ENCODE data around the gene C3orf52.

The C3orf52 gene

GRCh38 chr3:112085735-112086075, 484 bp upstream of the C3orf52 start:
- Histone ChIP-seq H3K4me1 (ENCODE audit: control insufficient read depth, insufficient read depth, low read length, poor library complexity, severe bottlenecking) (peaks cover 17% of the 10 kb centered on the region), H3K4me3 (ENCODE audit: insufficient read depth, low read depth, low read length, poor library complexity, severe bottlenecking) (peak overlapping the region; percentile 56), H3K27me3 (replicated peaks; ENCODE audit: control insufficient read depth, insufficient read depth, low read length, poor library complexity, severe bottlenecking) (no peaks in the 10 kb centered on the region), H3K27ac (ENCODE audit: insufficient read depth, low read length, poor library complexity, severe bottlenecking) (no peak overlapping the region), H3K36me3 (ENCODE audit: control insufficient read depth, insufficient read depth, low read length) (no peaks in the 10 kb centered on the region), H3K9me3 (ENCODE audit: control insufficient read depth, low read length) (no peaks in the 10 kb centered on the region)
- no peak for DNase-seq

DNA sequence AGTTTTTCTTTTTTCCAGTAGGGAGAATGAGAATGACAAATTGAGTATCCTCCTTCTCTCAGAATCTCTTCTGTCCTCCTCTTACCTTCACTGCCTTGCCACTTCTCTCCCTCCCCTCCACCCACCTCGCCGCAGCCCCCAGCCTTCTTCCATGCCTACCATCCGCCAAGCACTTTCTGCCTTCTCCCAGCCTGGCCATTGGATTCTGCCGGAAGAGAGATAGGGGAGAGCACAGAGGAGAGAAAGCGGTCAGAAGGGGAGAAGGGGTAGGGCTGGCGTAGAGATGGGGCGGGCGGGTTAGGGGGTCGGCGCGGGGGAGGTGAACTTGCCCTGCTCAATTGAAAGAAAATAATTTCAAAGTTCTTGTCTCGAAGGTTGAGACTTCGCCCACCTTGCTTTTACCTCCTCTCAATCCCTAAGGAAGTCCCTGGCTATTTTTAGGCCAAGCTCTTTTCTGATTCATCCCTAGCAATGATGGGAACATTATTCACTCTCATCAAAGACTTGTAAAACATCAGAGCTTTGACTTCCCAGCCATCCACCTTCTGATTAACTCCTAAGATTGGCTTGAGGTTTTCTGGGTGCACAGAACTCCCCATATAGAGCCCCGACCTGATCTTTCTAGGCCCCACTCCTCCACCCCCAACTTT, 811 bp downstream of the C3orf52 start:
- H3K9me3 ChIP-seq (ENCODE audit: control insufficient read depth, low read length): no peaks in the 10 kb centered on the region
- no peaks in the 10 kb centered on the region for H3K27me3 ChIP-seq (replicated peaks; ENCODE audit: control insufficient read depth, insufficient read depth, low read length, poor library complexity, severe bottlenecking)
- peak overlapping the region; percentile 56 for H3K4me3 ChIP-seq (ENCODE audit: insufficient read depth, low read depth, low read length, poor library complexity, severe bottlenecking)
- H3K4me1 ChIP-seq (ENCODE audit: control insufficient read depth, insufficient read depth, low read length, poor library complexity, severe bottlenecking): peaks cover 18% of the 10 kb centered on the region
- DNase-seq: no peak
- H3K36me3 ChIP-seq (ENCODE audit: control insufficient read depth, insufficient read depth, low read length): no peaks in the 10 kb centered on the region
- no peak overlapping the region for H3K27ac ChIP-seq (ENCODE audit: insufficient read depth, low read length, poor library complexity, severe bottlenecking)

DNA sequence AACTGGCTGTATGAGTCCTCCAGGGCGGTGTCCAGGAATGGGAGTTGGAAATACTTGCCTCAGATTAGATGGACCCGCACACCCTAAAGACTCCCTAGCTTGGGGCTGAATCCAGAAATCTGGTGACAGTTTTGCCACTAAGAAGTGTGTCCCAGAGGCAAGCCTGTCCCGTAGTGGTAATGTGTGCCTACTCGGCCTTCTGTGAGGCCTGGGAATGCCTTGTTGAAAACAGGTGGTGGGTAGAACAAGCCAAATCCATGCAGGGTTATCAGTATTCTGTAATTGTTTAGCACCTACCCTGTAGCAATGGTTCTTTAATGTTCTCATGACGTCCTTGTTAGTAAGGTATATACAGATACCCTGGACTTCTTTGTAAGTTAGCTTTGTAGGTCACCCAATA, 1.6 kb downstream of the C3orf52 start:
- no peak overlapping the region for H3K27ac ChIP-seq (ENCODE audit: insufficient read depth, low read length, poor library complexity, severe bottlenecking)
- no peak overlapping the region for H3K4me3 ChIP-seq (ENCODE audit: insufficient read depth, low read depth, low read length, poor library complexity, severe bottlenecking)
- no peaks in the 10 kb centered on the region for H3K9me3 ChIP-seq (ENCODE audit: control insufficient read depth, low read length)
- H3K36me3 ChIP-seq (ENCODE audit: control insufficient read depth, insufficient read depth, low read length): no peaks in the 10 kb centered on the region
- no peaks in the 10 kb centered on the region for H3K27me3 ChIP-seq (replicated peaks; ENCODE audit: control insufficient read depth, insufficient read depth, low read length, poor library complexity, severe bottlenecking)
- no peak for DNase-seq
- peaks cover 18% of the 10 kb centered on the region for H3K4me1 ChIP-seq (ENCODE audit: control insufficient read depth, insufficient read depth, low read length, poor library complexity, severe bottlenecking)

DNA sequence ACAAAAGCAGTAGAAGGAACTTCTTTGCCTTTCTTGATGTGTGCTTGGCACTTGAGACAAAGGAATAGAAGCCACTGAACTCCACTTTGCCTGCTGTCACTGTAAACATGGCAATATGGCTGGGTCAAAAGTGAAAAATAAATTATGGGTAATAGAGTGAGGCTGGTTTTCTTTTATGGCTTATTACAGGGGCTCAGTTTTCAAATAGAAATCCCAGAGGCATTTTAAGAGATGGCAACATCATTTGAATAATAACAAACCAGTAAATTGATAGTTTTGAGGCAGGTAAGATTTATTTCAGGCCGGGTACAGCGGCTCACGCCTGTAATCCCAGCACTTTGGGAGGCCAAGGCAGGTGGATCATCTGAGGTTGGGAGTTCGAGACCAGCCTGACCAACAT, 2.8 kb downstream of the C3orf52 start:
- H3K27me3 ChIP-seq (replicated peaks; ENCODE audit: control insufficient read depth, insufficient read depth, low read length, poor library complexity, severe bottlenecking): no peaks in the 10 kb centered on the region
- no peaks in the 10 kb centered on the region for H3K9me3 ChIP-seq (ENCODE audit: control insufficient read depth, low read length)
- DNase-seq: no peak
- peaks cover 18% of the 10 kb centered on the region for H3K4me1 ChIP-seq (ENCODE audit: control insufficient read depth, insufficient read depth, low read length, poor library complexity, severe bottlenecking)
- no peaks in the 10 kb centered on the region for H3K36me3 ChIP-seq (ENCODE audit: control insufficient read depth, insufficient read depth, low read length)
- H3K4me3 ChIP-seq (ENCODE audit: insufficient read depth, low read depth, low read length, poor library complexity, severe bottlenecking): no peak overlapping the region
- H3K27ac ChIP-seq (ENCODE audit: insufficient read depth, low read length, poor library complexity, severe bottlenecking): no peak overlapping the region

GRCh38 chr3:112089956-112090886, 4.0 kb downstream of the C3orf52 start:
- Histone ChIP-seq H3K27me3 (replicated peaks; ENCODE audit: control insufficient read depth, insufficient read depth, low read length, poor library complexity, severe bottlenecking) (no peaks in the 10 kb centered on the region), H3K27ac (ENCODE audit: insufficient read depth, low read length, poor library complexity, severe bottlenecking) (no peak overlapping the region), H3K4me1 (ENCODE audit: control insufficient read depth, insufficient read depth, low read length, poor library complexity, severe bottlenecking) (peaks cover 18% of the 10 kb centered on the region), H3K9me3 (ENCODE audit: control insufficient read depth, low read length) (no peaks in the 10 kb centered on the region), H3K4me3 (ENCODE audit: insufficient read depth, low read depth, low read length, poor library complexity, severe bottlenecking) (no peak overlapping the region), H3K36me3 (ENCODE audit: control insufficient read depth, insufficient read depth, low read length) (no peaks in the 10 kb centered on the region)
- no peak for DNase-seq

- Histone ChIP-seq H3K27ac (ENCODE audit: insufficient read depth, low read length, poor library complexity, severe bottlenecking) (no peak overlapping the region), H3K36me3 (ENCODE audit: control insufficient read depth, insufficient read depth, low read length) (no peaks in the 10 kb centered on the region), H3K9me3 (ENCODE audit: control insufficient read depth, low read length) (no peaks in the 10 kb centered on the region), H3K4me3 (ENCODE audit: insufficient read depth, low read depth, low read length, poor library complexity, severe bottlenecking) (no peak overlapping the region), H3K4me1 (ENCODE audit: control insufficient read depth, insufficient read depth, low read length, poor library complexity, severe bottlenecking) (peaks cover 14% of the 10 kb centered on the region), H3K27me3 (replicated peaks; ENCODE audit: control insufficient read depth, insufficient read depth, low read length, poor library complexity, severe bottlenecking) (no peaks in the 10 kb centered on the region)
- no peak for DNase-seq
These were observed 4.8 kb downstream of the C3orf52 start for GRCh38 chr3:112090887-112091586.

GRCh38 chr3:112092496-112093179, 6.4 kb downstream of the C3orf52 start:
- H3K9me3 ChIP-seq (ENCODE audit: control insufficient read depth, low read length): no peaks in the 10 kb centered on the region
- DNase-seq: no peak
- H3K36me3 ChIP-seq (ENCODE audit: control insufficient read depth, insufficient read depth, low read length): no peaks in the 10 kb centered on the region
- H3K27ac ChIP-seq (ENCODE audit: insufficient read depth, low read length, poor library complexity, severe bottlenecking): no peak overlapping the region
- H3K4me3 ChIP-seq (ENCODE audit: insufficient read depth, low read depth, low read length, poor library complexity, severe bottlenecking): no peak overlapping the region
- H3K27me3 ChIP-seq (replicated peaks; ENCODE audit: control insufficient read depth, insufficient read depth, low read length, poor library complexity, severe bottlenecking): no peaks in the 10 kb centered on the region
- peaks cover 5% of the 10 kb centered on the region for H3K4me1 ChIP-seq (ENCODE audit: control insufficient read depth, insufficient read depth, low read length, poor library complexity, severe bottlenecking)

GRCh38 chr3:112093180-112093522, 7.0 kb downstream of the C3orf52 start:
- no peaks in the 10 kb centered on the region for H3K36me3 ChIP-seq (ENCODE audit: control insufficient read depth, insufficient read depth, low read length)
- no peaks in the 10 kb centered on the region for H3K27me3 ChIP-seq (replicated peaks; ENCODE audit: control insufficient read depth, insufficient read depth, low read length, poor library complexity, severe bottlenecking)
- H3K27ac ChIP-seq (ENCODE audit: insufficient read depth, low read length, poor library complexity, severe bottlenecking): no peak overlapping the region
- H3K9me3 ChIP-seq (ENCODE audit: control insufficient read depth, low read length): no peaks in the 10 kb centered on the region
- no peak for DNase-seq
- peaks cover 5% of the 10 kb centered on the region for H3K4me1 ChIP-seq (ENCODE audit: control insufficient read depth, insufficient read depth, low read length, poor library complexity, severe bottlenecking)
- no peak overlapping the region for H3K4me3 ChIP-seq (ENCODE audit: insufficient read depth, low read depth, low read length, poor library complexity, severe bottlenecking)

DNA sequence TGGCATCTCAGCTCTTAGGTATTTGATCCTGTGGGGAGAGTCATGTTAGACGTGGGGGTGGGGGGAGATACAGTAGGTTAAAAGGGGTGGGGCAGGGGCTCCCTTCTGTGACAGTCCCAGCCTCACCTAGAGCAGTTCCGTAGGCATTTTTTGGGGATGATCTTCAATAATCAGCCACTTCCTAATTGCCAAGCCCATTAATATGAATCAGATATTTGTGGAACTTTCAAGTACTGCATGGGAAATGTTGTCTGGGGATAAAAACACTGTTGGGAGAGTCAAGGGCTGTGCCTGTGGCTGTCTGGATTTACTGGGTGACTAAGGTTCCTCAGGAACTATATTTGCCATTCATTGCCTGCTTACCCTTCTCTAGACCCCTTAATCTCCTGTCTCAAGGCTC, 9.5 kb downstream of the C3orf52 start:
- H3K4me1 ChIP-seq (ENCODE audit: control insufficient read depth, insufficient read depth, low read length, poor library complexity, severe bottlenecking): peaks cover under 1% of the 10 kb centered on the region
- H3K36me3 ChIP-seq (ENCODE audit: control insufficient read depth, insufficient read depth, low read length): no peaks in the 10 kb centered on the region
- no peaks in the 10 kb centered on the region for H3K9me3 ChIP-seq (ENCODE audit: control insufficient read depth, low read length)
- H3K27me3 ChIP-seq (replicated peaks; ENCODE audit: control insufficient read depth, insufficient read depth, low read length, poor library complexity, severe bottlenecking): no peaks in the 10 kb centered on the region
- H3K4me3 ChIP-seq (ENCODE audit: insufficient read depth, low read depth, low read length, poor library complexity, severe bottlenecking): no peak overlapping the region
- DNase-seq: no peak
- no peak overlapping the region for H3K27ac ChIP-seq (ENCODE audit: insufficient read depth, low read length, poor library complexity, severe bottlenecking)
